A204.1 (cell line): ENCODE data around the gene ALOX5.
"Not testable (repeated sequence)": the region's sequence is repeated elsewhere in the genome, so short reads cannot be mapped to it uniquely, and the experiment has no call there.

Source experiments
- FAIRE-seq: peaks from 2 replicates; lab custom pipeline; 2012; peaks lifted over from hg19 to GRCh38; lab: Jason Lieb, UNC

The ALOX5 gene

DNA sequence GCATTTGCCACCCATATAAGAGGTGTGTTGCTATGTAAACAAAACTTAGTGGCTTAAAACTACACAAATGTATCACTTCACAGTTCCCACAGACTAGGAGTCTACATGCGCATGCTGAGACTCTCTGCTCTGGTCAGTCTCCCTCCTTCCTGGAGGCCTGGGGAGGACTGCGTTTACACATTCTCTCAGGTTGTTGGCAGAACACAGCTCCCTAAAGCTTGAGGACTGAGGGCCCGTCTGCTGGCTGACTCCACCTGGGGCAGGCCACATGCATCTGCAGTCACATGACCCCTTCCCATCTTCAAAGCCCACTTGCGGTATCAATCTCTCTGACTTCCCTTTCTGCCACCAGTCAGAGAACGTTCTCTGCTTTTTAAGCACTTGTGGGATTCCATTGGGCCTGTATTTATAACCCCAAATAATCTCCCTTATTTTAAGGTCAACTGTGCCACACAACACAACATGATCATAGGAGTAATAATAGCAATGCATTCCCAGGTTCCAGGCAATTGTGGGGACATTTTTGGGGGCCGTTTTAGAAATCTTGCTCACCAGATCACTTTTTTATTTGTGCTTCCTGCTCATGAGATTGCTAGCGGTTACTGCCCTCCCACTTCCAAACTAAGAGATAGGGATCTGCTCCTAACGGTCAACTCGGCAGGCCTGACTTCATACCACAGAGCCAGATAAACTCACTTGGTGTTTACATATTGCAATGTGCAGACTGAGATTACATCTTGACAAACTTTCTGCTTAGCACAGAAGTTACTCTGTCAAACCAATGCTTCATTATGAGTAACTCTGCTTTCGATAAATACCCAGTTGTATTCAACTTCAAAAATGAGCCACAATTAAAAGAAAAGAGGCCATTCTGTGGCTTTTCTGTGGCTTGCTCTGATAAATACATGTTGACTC lies 96.3 kb downstream of the ALOX5 start:
- no peak for FAIRE-seq

- FAIRE-seq = no peak
Observed at GRCh38 chr10:45471059-45471458, 97.0 kb downstream of the ALOX5 start.

- no peak for FAIRE-seq
Observed at GRCh38 chr10:45471531-45472310, 97.7 kb downstream of the ALOX5 start.

DNA sequence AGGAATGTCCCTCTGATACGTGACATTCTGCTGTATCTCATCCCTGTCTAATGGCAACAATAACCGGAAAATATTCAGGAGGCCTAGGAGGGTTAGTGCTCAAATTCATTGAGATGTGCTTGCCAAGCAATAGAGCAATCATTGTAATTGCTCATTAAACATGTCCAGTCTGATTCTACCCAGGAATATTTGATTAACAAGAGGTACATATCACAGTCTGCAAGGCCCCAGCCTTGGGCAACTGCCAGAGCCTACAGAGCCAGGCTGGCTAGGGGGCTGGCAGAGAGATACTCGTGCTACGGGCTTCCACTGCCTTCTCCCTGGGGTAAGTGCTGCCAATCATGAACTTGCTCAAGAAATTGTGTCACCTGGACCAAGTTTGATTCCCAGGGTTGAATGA lies 99.1 kb downstream of the ALOX5 start:
- no peak for FAIRE-seq

DNA sequence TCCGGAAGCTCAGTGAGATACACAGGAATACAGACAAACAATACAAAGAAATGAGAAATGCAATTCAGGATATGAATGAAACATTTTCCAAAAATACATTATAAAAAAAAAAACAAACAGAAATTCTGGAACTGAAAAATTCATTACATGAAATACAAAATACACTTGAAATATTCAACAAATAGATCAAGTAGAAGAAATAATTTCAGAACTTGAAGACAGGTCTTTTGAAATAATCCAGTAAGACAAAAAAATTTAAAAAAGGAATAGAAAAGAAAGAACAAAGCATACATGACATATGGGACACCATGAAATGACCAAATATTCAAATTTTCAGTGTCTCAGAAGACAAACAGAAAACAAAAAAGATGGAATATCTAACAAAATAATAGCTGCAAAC lies 102.5 kb downstream of the ALOX5 start:
- FAIRE-seq = no peak

GRCh38 chr10:45480294-45480693 lies 106.3 kb downstream of the ALOX5 start:
- no peak for FAIRE-seq

DNA sequence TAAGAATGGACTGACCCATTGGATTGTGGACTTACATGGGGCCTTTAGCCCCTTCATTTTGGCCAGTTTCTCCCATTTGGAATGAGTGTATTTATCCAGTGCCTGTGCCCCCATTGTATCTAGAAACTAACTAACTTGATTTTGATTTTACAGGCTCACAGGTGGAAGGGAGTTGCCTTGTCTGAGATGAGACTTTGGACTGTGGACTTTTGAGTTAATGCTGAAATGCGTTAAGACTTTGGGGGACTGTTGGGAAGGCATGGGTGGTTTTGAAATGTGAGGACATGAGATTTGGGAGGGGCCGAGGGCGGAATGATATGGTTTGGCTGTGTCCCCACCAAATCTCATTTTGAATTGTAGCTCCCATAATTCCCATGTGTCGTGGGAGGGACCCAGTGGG lies 107.1 kb downstream of the ALOX5 start:
- not testable (repeated sequence) for FAIRE-seq

- FAIRE-seq = no peak
Observed at GRCh38 chr10:45483002-45483401, 109.0 kb downstream of the ALOX5 start.

- no peak for FAIRE-seq
Observed at GRCh38 chr10:45487735-45488134, 113.7 kb downstream of the ALOX5 start.

DNA sequence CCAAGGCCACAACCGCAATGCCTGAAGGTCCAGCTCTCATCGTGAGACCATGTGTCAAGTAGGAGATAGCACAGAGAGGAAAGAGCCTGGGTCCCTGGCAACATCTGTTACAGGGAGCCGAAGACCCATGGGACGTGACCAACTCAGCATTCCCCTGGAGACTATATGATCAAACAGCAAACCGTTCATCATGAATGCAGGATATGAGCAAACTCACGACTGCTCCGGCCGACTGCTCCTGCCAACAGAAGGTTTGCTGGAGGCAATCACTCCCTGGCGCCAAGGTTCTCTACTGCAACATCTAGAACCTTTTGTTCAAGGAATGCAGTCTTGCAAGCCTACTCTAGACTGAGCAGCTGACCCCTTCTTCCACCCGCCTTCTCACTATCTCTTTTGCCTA lies 114.3 kb downstream of the ALOX5 start:
- FAIRE-seq = no peak

- no peak for FAIRE-seq
Observed at GRCh38 chr10:45490277-45490676, 116.3 kb downstream of the ALOX5 start.

- no peak for FAIRE-seq
Observed at GRCh38 chr10:45491061-45491460, 117.0 kb downstream of the ALOX5 start.
